ENCODE results near the gene TBC1D32. TPM values are rescaled to one million over a fixed set of nuclear protein-coding genes. Genes with fewer than 3 reads are reported as not detected.

The TBC1D32 gene
- total RNA-seq, 1 donor from 2014 or later = 2.1 TPM

Other genes with a start within 250 kb of the TBC1D32 start
- 1,124 and 1,357 TPM in 2 replicates for gene GJA1, start 101.2 kb upstream of the TBC1D32 start, total RNA-seq